Ectodermal cell (in vitro differentiated cells): ENCODE measurements around the gene NEMF.
"Not testable (repeated sequence)": the region's sequence is repeated elsewhere in the genome, so short reads cannot be mapped to it uniquely, and the experiment has no call there.

Experiments used
- H3K27ac ChIP-seq: 2 replicates; pipeline ENCODE4 v1.7.0; 2013; ENCODE audit warnings: mild to moderate bottlenecking, low read depth, low read length; ENCODE audit not compliant: insufficient read depth, poor library complexity, severe bottlenecking
- H3K27me3 ChIP-seq: 2 replicates; pipeline ENCODE4 v1.7.0; 2013; ENCODE audit warnings: mild to moderate bottlenecking, low read length; ENCODE audit not compliant: insufficient read depth, control insufficient read depth, poor library complexity, severe bottlenecking
- H3K36me3 ChIP-seq: one replicate; pipeline ENCODE4 v1.7.0; 2013; ENCODE audit warnings: low read length; ENCODE audit not compliant: control insufficient read depth, insufficient read depth
- H3K4me1 ChIP-seq: one replicate; pipeline ENCODE4 v1.7.0; 2013; ENCODE audit warnings: low read length; ENCODE audit not compliant: control insufficient read depth, insufficient read depth
- H3K4me3 ChIP-seq: 2 replicates; pipeline ENCODE4 v1.7.0; 2013; ENCODE audit warnings: low read depth, low read length, control low read depth; ENCODE audit not compliant: insufficient read depth
- H3K9me3 ChIP-seq: 2 replicates; pipeline ENCODE4 v1.7.0; 2013; ENCODE audit warnings: mild to moderate bottlenecking, low read length, moderate library complexity; ENCODE audit not compliant: control insufficient read depth
- WGBS, 2 experiments: methylation state at CpG; one replicate each; pipeline ENCODE4 v1.1.7; 2013; ENCODE audit warnings: missing lambda C conversion rate in 2 of 2; 5-methylcytosine and 5-hydroxymethylcytosine counted together

NEMF gene

DNA sequence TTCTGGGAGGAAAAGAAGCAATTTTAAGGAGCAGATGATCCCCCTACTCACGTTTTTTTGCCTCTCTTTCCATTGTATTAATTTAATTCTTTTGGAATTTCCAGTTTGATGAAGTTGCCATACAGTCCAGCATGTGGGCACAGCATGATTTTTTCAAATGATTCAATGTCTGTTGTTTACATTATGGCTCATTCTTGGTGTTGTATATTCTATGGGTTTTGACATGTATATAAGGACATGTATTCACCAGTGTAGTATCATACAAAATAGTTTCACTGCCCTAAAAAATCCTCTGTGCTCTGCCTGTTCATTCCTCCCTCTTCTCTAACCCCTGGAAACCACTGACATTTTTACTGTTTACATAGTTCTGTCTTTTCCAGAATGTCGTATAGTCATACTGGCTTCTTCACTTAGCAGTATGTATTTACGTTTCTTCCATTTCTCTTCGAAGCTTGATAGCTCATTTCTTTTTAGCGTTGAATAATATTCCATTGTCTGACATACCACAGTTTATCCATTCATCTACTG is 98.0 kb downstream of the NEMF start:
- Histone ChIP-seq H3K4me3 (no peak overlapping the region), H3K36me3 (no peaks in the 10 kb centered on the region), H3K27ac (no peak overlapping the region), H3K9me3 (no peaks in the 10 kb centered on the region), H3K4me1 (no peaks in the 10 kb centered on the region), H3K27me3 (no peaks in the 10 kb centered on the region)
- WGBS, 2 experiments: 80% methylated on average over 4 to 5 of the region's 5 CpGs

DNA sequence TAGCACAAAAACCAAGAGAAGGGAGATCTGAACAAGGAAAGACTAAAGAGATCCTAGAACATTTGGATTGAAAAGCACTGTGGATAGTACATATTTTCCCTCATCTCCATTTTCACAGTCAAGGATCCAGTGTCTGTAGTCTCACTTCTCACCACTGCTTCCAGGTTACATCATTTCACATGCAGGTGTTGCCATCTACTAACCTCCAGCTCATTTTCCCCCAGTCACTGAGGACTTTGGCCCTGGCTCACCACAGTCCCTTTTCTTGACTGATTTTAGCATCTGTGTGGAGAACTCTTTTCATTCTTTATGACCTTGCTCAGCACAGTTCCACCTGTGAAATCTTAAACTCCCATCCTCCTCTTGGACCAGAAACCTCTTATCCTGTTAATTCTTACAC is 106.1 kb downstream of the NEMF start:
- H3K4me1 ChIP-seq, H3K36me3 ChIP-seq, H3K4me3 ChIP-seq, H3K27me3 ChIP-seq, H3K9me3 ChIP-seq, H3K27ac ChIP-seq: not testable (repeated sequence)

DNA sequence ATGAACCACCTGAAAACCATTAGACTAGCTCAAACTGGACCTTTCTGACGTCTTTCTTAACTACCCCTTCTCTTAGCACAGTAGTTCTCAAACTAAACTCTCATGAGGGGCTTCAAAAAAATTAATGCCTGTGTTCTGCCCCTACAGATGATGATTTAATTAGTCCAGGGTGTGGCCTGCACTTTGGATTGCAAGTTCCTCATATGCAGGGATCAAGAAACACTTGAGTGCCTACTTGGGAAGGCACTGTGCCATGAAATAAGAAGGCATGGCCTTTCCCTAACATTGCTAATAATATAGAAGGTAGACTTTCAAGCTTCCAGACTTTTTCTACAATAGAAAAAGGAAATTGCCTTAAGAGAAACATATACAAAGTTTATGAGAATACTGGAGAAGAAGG is 107.4 kb downstream of the NEMF start:
- H3K4me3 ChIP-seq: no peak overlapping the region
- H3K27me3 ChIP-seq: no peaks in the 10 kb centered on the region
- H3K27ac ChIP-seq: no peak overlapping the region
- no peaks in the 10 kb centered on the region for H3K4me1 ChIP-seq
- H3K36me3 ChIP-seq: no peaks in the 10 kb centered on the region
- H3K9me3 ChIP-seq: no peaks in the 10 kb centered on the region
- 65 to 73% methylated on average over 1 of the region's 1 CpG for WGBS, 2 experiments

DNA sequence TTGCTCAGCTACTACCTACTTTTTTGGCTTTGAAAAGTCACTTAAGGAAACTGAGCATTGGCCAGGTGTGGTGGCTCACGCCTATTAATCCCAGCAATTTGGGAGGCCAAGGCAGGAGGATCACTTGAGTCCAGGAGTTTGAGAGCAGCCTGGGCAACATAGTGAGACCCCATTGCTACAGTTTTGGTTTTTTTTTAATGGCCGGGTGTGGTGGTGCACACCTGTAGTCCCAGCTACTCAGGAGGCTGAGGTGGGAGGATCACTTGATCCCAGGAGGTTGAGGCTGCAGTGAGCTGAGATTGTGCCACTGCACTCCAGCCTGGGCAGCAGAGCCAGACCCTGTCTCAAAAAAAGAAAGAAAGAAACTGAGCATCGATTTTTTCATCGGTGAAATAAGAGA is 116.9 kb downstream of the NEMF start:
- WGBS, 2 experiments: 77 to 81% methylated on average over 4 of the region's 4 CpGs

DNA sequence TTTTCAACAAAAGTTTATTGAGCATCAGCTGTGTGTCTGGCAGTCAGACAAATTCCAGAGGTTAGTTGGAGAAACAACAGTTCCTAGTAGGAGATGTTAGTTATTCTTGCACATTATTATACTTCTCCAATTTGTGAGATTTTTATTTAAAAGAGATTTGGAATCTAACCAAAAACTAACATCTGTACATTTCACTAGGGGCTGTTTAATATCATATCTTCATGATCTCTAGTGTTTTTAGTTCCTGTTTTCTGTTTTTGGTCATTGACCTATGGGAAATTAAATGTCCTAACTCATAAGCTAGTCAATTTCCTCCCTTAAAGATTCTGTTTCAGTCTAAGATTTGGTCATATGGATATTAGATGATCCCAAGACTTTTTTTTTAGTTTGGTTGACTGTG is 118.8 kb downstream of the NEMF start:
- no peaks in the 10 kb centered on the region for H3K36me3 ChIP-seq
- no peaks in the 10 kb centered on the region for H3K27me3 ChIP-seq
- no peaks in the 10 kb centered on the region for H3K9me3 ChIP-seq
- H3K4me1 ChIP-seq: no peaks in the 10 kb centered on the region
- no peak overlapping the region for H3K27ac ChIP-seq
- H3K4me3 ChIP-seq: no peak overlapping the region

More for the DNA sequence above, 116.9 kb downstream of the NEMF start:
- not testable (repeated sequence) for H3K27ac ChIP-seq, H3K9me3 ChIP-seq, H3K27me3 ChIP-seq, H3K36me3 ChIP-seq, H3K4me1 ChIP-seq, H3K4me3 ChIP-seq

DNA sequence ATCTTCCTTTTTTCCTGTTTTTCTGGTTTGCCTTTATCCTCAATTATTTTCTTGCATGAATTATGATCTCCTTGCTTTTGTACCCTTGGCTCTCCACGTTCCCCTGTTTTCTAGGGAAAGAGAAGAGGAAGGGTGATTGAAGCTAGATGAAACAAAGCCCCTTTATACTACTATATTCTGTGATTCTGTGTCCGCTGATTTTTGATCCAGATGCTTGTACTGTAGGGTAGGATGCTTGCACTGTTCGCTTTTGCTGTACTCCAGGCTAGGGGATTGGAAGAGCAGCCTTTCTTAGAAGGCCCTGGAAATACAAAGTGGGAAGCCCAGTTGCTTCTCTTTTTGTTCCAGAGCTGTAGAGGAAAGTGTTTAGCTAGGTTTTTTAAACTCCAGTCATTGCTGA is 119.7 kb downstream of the NEMF start:
- WGBS, 2 experiments: 95 to 100% methylated on average over 2 of the region's 3 CpGs
- H3K4me1 ChIP-seq: no peaks in the 10 kb centered on the region

More for the DNA sequence above, 119.7 kb downstream of the NEMF start:
- Histone ChIP-seq H3K36me3 (no peaks in the 10 kb centered on the region), H3K9me3 (no peaks in the 10 kb centered on the region), H3K27ac (no peak overlapping the region), H3K27me3 (no peaks in the 10 kb centered on the region), H3K4me3 (no peak overlapping the region)
